A549 (cell line): ENCODE data around the gene NID2.

ENCODE experiments used
- EP300 ChIP-seq, 2 experiments: fragments of >200 bp; sonication (Bioruptor Twin); formaldehyde crosslinking; IDR thresholded peaks; 2 replicates in 1 of 2; 3 replicates in 1 of 2; pipeline ENCODE4 v1.6.1; 2016 to 2017
- FOSL2 ChIP-seq, 2 experiments: fragments of 450-650 bp in 1 of 2; fragments of >200 bp in 1 of 2; sonication (Bioruptor Twin) in 1 of 2; formaldehyde crosslinking; IDR thresholded peaks; 2 replicates each; pipeline versions ENCODE4 v1.5.0 to v1.6.1; 2016 to 2020; ENCODE audit warnings: mild to moderate bottlenecking in 1 of 2, moderate library complexity in 1 of 2
- MAFK ChIP-seq: fragments of 450-650 bp; IDR thresholded peaks from 2 replicates; pipeline ENCODE4 v1.6.1; 2014; ENCODE audit not compliant: partially characterized antibody
- RFX5 ChIP-seq: fragments of 450-650 bp; IDR thresholded peaks from 2 replicates; pipeline ENCODE4 v1.7.1; 2014; ENCODE audit warnings: antibody characterized with exemption, mild to moderate bottlenecking, moderate library complexity
- ZFP36 ChIP-seq: fragments of 450-650 bp; IDR thresholded peaks from 2 replicates; pipeline ENCODE4 v1.6.1; 2014; ENCODE audit warnings: borderline replicate concordance; ENCODE audit not compliant: partially characterized antibody
- TF ChIP-seq, protein P1 (sequence below): fragments of 450-650 bp; IDR thresholded peaks from 2 replicates; pipeline ENCODE4 v1.6.1; 2014; ENCODE audit warnings: antibody characterized with exemption
- TF ChIP-seq, protein P2 (sequence below): fragments of >200 bp; sonication (Bioruptor Twin); formaldehyde crosslinking; IDR thresholded peaks from 3 replicates; pipeline ENCODE4 v1.5.1; 2016

DNA sequence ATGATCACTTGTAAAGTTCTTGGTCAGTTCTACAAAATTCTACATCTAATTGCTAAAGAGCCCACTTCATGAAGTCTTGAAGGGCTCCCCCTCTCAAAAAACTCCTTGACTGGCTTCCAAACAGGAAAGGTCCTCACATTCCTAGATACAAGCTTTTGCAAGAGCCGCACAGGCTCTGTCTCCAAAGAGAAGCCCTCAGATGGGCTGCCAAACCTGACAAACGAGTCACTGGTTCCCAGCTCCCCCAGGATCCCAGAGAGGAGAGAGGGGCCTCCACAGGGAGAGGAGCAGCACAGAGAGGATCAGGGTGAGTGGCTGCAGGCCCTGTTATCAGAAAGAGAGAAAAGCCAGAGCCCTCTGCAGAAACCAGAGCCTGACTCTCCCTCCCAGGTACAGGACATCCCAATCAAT, 5.8 kb downstream of the NID2 start:
- TF ChIP-seq MAFK: no peak
- no peak for TF ChIP-seq EP300 (IDR thresholded peaks at IDR 0.05)
- no peak for TF ChIP-seq ZFP36
- TF ChIP-seq, protein P1, sequence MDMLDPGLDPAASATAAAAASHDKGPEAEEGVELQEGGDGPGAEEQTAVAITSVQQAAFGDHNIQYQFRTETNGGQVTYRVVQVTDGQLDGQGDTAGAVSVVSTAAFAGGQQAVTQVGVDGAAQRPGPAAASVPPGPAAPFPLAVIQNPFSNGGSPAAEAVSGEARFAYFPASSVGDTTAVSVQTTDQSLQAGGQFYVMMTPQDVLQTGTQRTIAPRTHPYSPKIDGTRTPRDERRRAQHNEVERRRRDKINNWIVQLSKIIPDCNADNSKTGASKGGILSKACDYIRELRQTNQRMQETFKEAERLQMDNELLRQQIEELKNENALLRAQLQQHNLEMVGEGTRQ: no peak
- no peak for TF ChIP-seq RFX5
- TF ChIP-seq, protein P2, sequence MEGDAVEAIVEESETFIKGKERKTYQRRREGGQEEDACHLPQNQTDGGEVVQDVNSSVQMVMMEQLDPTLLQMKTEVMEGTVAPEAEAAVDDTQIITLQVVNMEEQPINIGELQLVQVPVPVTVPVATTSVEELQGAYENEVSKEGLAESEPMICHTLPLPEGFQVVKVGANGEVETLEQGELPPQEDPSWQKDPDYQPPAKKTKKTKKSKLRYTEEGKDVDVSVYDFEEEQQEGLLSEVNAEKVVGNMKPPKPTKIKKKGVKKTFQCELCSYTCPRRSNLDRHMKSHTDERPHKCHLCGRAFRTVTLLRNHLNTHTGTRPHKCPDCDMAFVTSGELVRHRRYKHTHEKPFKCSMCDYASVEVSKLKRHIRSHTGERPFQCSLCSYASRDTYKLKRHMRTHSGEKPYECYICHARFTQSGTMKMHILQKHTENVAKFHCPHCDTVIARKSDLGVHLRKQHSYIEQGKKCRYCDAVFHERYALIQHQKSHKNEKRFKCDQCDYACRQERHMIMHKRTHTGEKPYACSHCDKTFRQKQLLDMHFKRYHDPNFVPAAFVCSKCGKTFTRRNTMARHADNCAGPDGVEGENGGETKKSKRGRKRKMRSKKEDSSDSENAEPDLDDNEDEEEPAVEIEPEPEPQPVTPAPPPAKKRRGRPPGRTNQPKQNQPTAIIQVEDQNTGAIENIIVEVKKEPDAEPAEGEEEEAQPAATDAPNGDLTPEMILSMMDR: no peak
- no peak for TF ChIP-seq FOSL2 (IDR thresholded peaks at IDR 0.05)
- TF ChIP-seq FOSL2 (CRISPR knock-in tag; IDR thresholded peaks at IDR 0.05): no peak
